Measurements from ENCODE around the gene TBCD.

TBCD gene

GRCh38 chr17:82956726-82957468, 205.0 kb downstream of the TBCD start:
- TF ChIP-seq CTCF (IDR thresholded peaks at IDR 0.05; ENCODE audit: borderline replicate concordance, control extremely low read depth, extremely low read depth, insufficient read depth, missing control alignments) = no peak
- DNase-seq (ENCODE audit: low spot score) = no peak
- in situ Hi-C loops (cut with MboI; ENCODE audit: low sequenced_read_pairs, unreplicated experiment) = no loop called here

- no peak for TF ChIP-seq CTCF (IDR thresholded peaks at IDR 0.05; ENCODE audit: borderline replicate concordance, control extremely low read depth, extremely low read depth, insufficient read depth, missing control alignments)
- DNase-seq (ENCODE audit: low spot score) = no peak
- in situ Hi-C loops (cut with MboI; ENCODE audit: low sequenced_read_pairs, unreplicated experiment) = no loop called here
Measured at GRCh38 chr17:82957469-82957795, 205.6 kb downstream of the TBCD start.

GRCh38 chr17:82957961-82958561, 206.2 kb downstream of the TBCD start:
- no peak for TF ChIP-seq CTCF (IDR thresholded peaks at IDR 0.05; ENCODE audit: borderline replicate concordance, control extremely low read depth, extremely low read depth, insufficient read depth, missing control alignments)
- in situ Hi-C loops (cut with MboI; ENCODE audit: low sequenced_read_pairs, unreplicated experiment) = no loop called here
- no peak for DNase-seq (ENCODE audit: low spot score)

- in situ Hi-C loops (cut with MboI; ENCODE audit: low sequenced_read_pairs, unreplicated experiment) = no loop called here
- no peak for DNase-seq (ENCODE audit: low spot score)
- no peak for TF ChIP-seq CTCF (IDR thresholded peaks at IDR 0.05; ENCODE audit: borderline replicate concordance, control extremely low read depth, extremely low read depth, insufficient read depth, missing control alignments)
Measured at GRCh38 chr17:82959242-82959930, 207.5 kb downstream of the TBCD start.

- TF ChIP-seq CTCF (IDR thresholded peaks at IDR 0.05; ENCODE audit: borderline replicate concordance, control extremely low read depth, extremely low read depth, insufficient read depth, missing control alignments) = no peak
- in situ Hi-C loops (cut with MboI; ENCODE audit: low sequenced_read_pairs, unreplicated experiment) = no loop called here
- no peak for DNase-seq (ENCODE audit: low spot score)
Measured at GRCh38 chr17:82959990-82960418, 208.1 kb downstream of the TBCD start.

- no peak for DNase-seq (ENCODE audit: low spot score)
- no peak for TF ChIP-seq CTCF (IDR thresholded peaks at IDR 0.05; ENCODE audit: borderline replicate concordance, control extremely low read depth, extremely low read depth, insufficient read depth, missing control alignments)
- in situ Hi-C loops (cut with MboI; ENCODE audit: low sequenced_read_pairs, unreplicated experiment) = no loop called here
Measured at GRCh38 chr17:82960419-82961271, 208.8 kb downstream of the TBCD start.

Data from GM13976 (cell line).